GM21367 (cell line): ENCODE measurements around the gene ATP2B3.

Source experiments
- ATAC-seq: cut with Tn5 transposase; IDR thresholded peaks from one replicate; pipeline ENCODE4 v1.9.1; 2021; ENCODE audit not compliant: unreplicated experiment

ATP2B3 gene

GRCh38 chrX:153507484-153508178, 9.8 kb upstream of the ATP2B3 start:
- peak; percentile 91 for ATAC-seq

GRCh38 chrX:153509592-153509991, 7.8 kb upstream of the ATP2B3 start:
- ATAC-seq = no peak

GRCh38 chrX:153510383-153510782, 7.1 kb upstream of the ATP2B3 start:
- no peak for ATAC-seq

GRCh38 chrX:153511784-153512500, 5.5 kb upstream of the ATP2B3 start:
- ATAC-seq = no peak

- ATAC-seq = no peak
Measured at GRCh38 chrX:153512501-153512893, 4.9 kb upstream of the ATP2B3 start.

- no peak for ATAC-seq
Measured at GRCh38 chrX:153513265-153513664, 4.2 kb upstream of the ATP2B3 start.

- no peak for ATAC-seq
Measured at GRCh38 chrX:153514259-153514658, 3.2 kb upstream of the ATP2B3 start.

GRCh38 chrX:153515435-153515834, 2.0 kb upstream of the ATP2B3 start:
- no peak for ATAC-seq

GRCh38 chrX:153516073-153516472, 1.4 kb upstream of the ATP2B3 start:
- ATAC-seq = no peak

- ATAC-seq = no peak
Measured at GRCh38 chrX:153517946-153518834, 748 bp downstream of the ATP2B3 start.

GRCh38 chrX:153519569-153520286, 2.3 kb downstream of the ATP2B3 start:
- ATAC-seq = no peak

GRCh38 chrX:153520287-153520917, 3.0 kb downstream of the ATP2B3 start:
- no peak for ATAC-seq

GRCh38 chrX:153521034-153521433, 3.6 kb downstream of the ATP2B3 start:
- ATAC-seq = no peak

- ATAC-seq = no peak
Measured at GRCh38 chrX:153522259-153522658, 4.8 kb downstream of the ATP2B3 start.

- ATAC-seq = no peak
Measured at GRCh38 chrX:153523269-153523668, 5.8 kb downstream of the ATP2B3 start.

GRCh38 chrX:153524234-153524633, 6.8 kb downstream of the ATP2B3 start:
- ATAC-seq = no peak

- ATAC-seq = no peak
Measured at GRCh38 chrX:153525451-153525850, 8.0 kb downstream of the ATP2B3 start.

- no peak for ATAC-seq
Measured at GRCh38 chrX:153526042-153526441, 8.6 kb downstream of the ATP2B3 start.

- no peak for ATAC-seq
Measured at GRCh38 chrX:153526801-153527200, 9.4 kb downstream of the ATP2B3 start.

- ATAC-seq = no peak
Measured at GRCh38 chrX:153527208-153527607, 9.8 kb downstream of the ATP2B3 start.
